Adrenal gland (tissue), 5 donors: Measurements from ENCODE around the gene PKD1.

Experiments
- CTCF ChIP-seq, 6 experiments: fragments of 450-650 bp in 4 of 6; fragments of 200-600 bp in 2 of 6; sonication (generic) in 1 of 6; IDR thresholded peaks; 1 replicate in 5 of 6; 2 replicates in 1 of 6; pipeline versions ENCODE4 v1.5.1 to v1.8.0; 2016 to 2021; ENCODE audit warnings: antibody characterized with exemption in 6 of 6, mild to moderate bottlenecking in 2 of 6, moderate library complexity in 1 of 6
- POLR2A ChIP-seq, 2 donors: fragments of 450-650 bp; IDR thresholded peaks; one replicate each; pipeline ENCODE4 v1.6.1; 2017; ENCODE audit warnings: antibody characterized with exemption in 2 of 2, mild to moderate bottlenecking in 2 of 2, moderate library complexity in 1 of 2
- donor health status: DM: no; HTN: no; CAD: no.

DNA sequence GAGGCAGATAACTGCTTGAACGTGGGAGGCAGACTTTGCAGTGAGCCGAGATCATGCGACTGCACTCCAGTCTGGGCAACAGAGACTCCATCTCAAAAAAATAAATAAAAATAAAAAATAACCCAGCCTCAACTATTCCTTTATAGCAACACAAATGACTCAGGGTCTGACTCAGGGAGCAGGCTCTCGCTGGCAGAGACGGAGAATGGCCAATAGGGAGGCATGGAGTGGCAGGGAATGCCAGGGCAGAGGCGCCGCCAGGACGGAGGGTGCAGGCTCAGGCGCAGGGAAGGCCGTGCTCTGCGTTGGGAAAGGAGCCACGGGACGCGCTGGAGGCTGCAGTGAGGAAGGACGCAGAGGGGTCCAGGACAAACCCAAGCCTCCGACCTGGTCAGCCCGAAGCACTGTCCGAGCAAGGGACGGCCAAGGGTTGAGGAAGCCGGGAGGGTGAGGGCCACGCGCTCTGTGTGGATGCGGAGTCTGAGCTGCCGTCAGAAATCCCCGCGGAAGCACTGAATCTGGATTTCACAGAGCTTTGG lies 40.3 kb downstream of the PKD1 start:
- TF ChIP-seq CTCF (IDR thresholded peaks at IDR 0.05) (no peak), POLR2A (IDR thresholded peaks at IDR 0.05) (no peak)
